HCT116 (cell line): ENCODE measurements around the gene GLCE. TPM values are rescaled to one million over a fixed set of nuclear protein-coding genes. Genes with fewer than 3 reads are reported as not detected.

ENCODE experiments used
- ATAC-seq: fragments of 200-7000 bp; cut with Tn5 transposase; 2 replicates; pipeline ENCODE4 v1.9.1; 2020; ENCODE audit warnings: mild to moderate bottlenecking, moderate library complexity
- BruUV-seq: library from RNA; stranded (reverse); fragments of 400-500 nt; replicated peaks from 2 replicates; lab custom pipeline; 2021; lab: Mats Ljungman, UMichigan
- CTCF ChIA-PET: fragments of 300-600 bp; sonication (Branson Sonifier 250); formaldehyde crosslinking; loops from one replicate; lab custom pipeline; 2021; ENCODE audit warnings: antibody characterized with exemption; lab: Charles Lee
- POLR2A ChIA-PET: fragments of 300-600, 350-600 bp; sonication (Branson Sonifier 250); formaldehyde crosslinking; loops from one replicate; lab custom pipeline; 2021; ENCODE audit warnings: antibody characterized with exemption; lab: Charles Lee
- RAD21 ChIA-PET, 2 experiments: fragments of 300-600 bp; sonication (Branson Sonifier 250); formaldehyde crosslinking; loops; one replicate each; lab custom pipeline; 2023; ENCODE audit warnings: low total read pairs in 2 of 2; ENCODE audit not compliant: uncharacterized antibody in 2 of 2, unreplicated experiment in 2 of 2, low non-redundant PET in 1 of 2; lab: Charles Lee
- DNase-seq: peaks from one replicate; pipeline ENCODE4 v3.0.0-alpha.2; 2010; ENCODE audit warnings: low read depth, low spot score
- H2AFZ ChIP-seq: fragments of 200-600 bp; shearing (Covaris generic), sonication (generic); 2 replicates; pipeline ENCODE4 v1.6.1; 2017; ENCODE audit warnings: low read depth, mixed run types, mixed read lengths, antibody characterized with exemption, low read length; ENCODE audit not compliant: poor library complexity, severe bottlenecking
- H3K27ac ChIP-seq: 2 replicates; pipeline ENCODE4 v1.5.1; 2012; ENCODE audit warnings: low read depth, low read length
- H3K27me3 ChIP-seq: fragments of 200-600 bp; sonication (generic); 2 replicates; pipeline ENCODE4 v1.6.1; 2016; ENCODE audit warnings: mixed run types, low read length, mixed read lengths; ENCODE audit not compliant: insufficient read depth
- H3K36me3 ChIP-seq, 2 experiments: fragments of 200-500 bp in 1 of 2; fragments of 200-600 bp in 1 of 2; sonication (Bioruptor generic) in 1 of 2; sonication (generic) in 1 of 2; 2 replicates each; pipeline versions ENCODE4 v1.5.1 to v1.6.1; 2014 to 2016; ENCODE audit warnings: low read length in 2 of 2, inconsistent platforms in 1 of 2, mixed read lengths in 1 of 2, mixed run types in 1 of 2; ENCODE audit not compliant: insufficient read depth in 2 of 2, control insufficient read depth in 1 of 2
- H3K4me1 ChIP-seq, 2 experiments: fragments of 200-600 bp in 1 of 2; sonication (generic) in 1 of 2; 2 replicates each; pipeline versions ENCODE4 v1.5.1 to v1.6.1; 2012 to 2017; ENCODE audit warnings: low read length in 2 of 2, inconsistent platforms in 1 of 2, mild to moderate bottlenecking in 1 of 2, mixed read lengths in 1 of 2, mixed run types in 1 of 2, moderate library complexity in 1 of 2; ENCODE audit not compliant: insufficient read depth in 2 of 2, control insufficient read depth in 1 of 2
- H3K4me2 ChIP-seq: fragments of 200-600 bp; sonication (generic); 2 replicates; pipeline ENCODE4 v1.6.1; 2017; ENCODE audit warnings: mixed run types, low read length, mixed read lengths
- H3K4me3 ChIP-seq, 2 experiments: fragments of 200-600 bp in 1 of 2; sonication (generic) in 1 of 2; replicated peaks in 1 of 2; 2 replicates each; pipeline ENCODE4 v1.5.1; 2011 to 2016; ENCODE audit warnings: low read length in 2 of 2, control low read depth in 1 of 2, low read depth in 1 of 2, mild to moderate bottlenecking in 1 of 2, mixed read lengths in 1 of 2, mixed run types in 1 of 2
- H3K79me2 ChIP-seq: fragments of 200-600 bp; sonication (generic); 2 replicates; pipeline ENCODE4 v1.6.1; 2017; ENCODE audit warnings: mild to moderate bottlenecking, mixed run types, low read length, moderate library complexity, mixed read lengths; ENCODE audit not compliant: insufficient read depth
- H3K9ac ChIP-seq: fragments of 200-600 bp; sonication (generic); 2 replicates; pipeline ENCODE4 v1.6.1; 2016; ENCODE audit warnings: low read length, mixed read lengths
- H3K9me2 ChIP-seq: fragments of 200-600 bp; sonication (generic), shearing (Covaris generic); 2 replicates; pipeline ENCODE4 v1.6.1; 2017; ENCODE audit warnings: mixed run types, mild to moderate bottlenecking, moderate library complexity; ENCODE audit not compliant: insufficient read depth
- H3K9me3 ChIP-seq, 2 experiments: fragments of 200-500 bp in 1 of 2; fragments of 200-600 bp in 1 of 2; sonication (Bioruptor generic) in 1 of 2; sonication (generic) in 1 of 2; 2 replicates each; pipeline ENCODE4 v1.6.1; 2014 to 2017; ENCODE audit warnings: low read length in 2 of 2, mixed read lengths in 2 of 2, inconsistent platforms in 1 of 2, low read depth in 1 of 2, mild to moderate bottlenecking in 1 of 2, mixed run types in 1 of 2, moderate library complexity in 1 of 2; ENCODE audit not compliant: control insufficient read depth in 1 of 2, insufficient read depth in 1 of 2
- H4K20me1 ChIP-seq: fragments of 200-600 bp; sonication (generic), shearing (Covaris generic); 2 replicates; pipeline ENCODE4 v1.6.1; 2017; ENCODE audit warnings: mixed run types, mild to moderate bottlenecking, moderate library complexity; ENCODE audit not compliant: insufficient read depth
- CEBPB ChIP-seq: IDR thresholded peaks from 2 replicates; pipeline ENCODE4 v1.6.1; 2012; ENCODE audit warnings: low read depth
- JUND ChIP-seq: IDR thresholded peaks from 2 replicates; pipeline ENCODE4 v1.6.1; 2012
- REST ChIP-seq: IDR thresholded peaks from 2 replicates; pipeline ENCODE4 v1.6.1; 2012; ENCODE audit warnings: low read depth
- SIN3A ChIP-seq: IDR thresholded peaks from 2 replicates; pipeline ENCODE4 v1.6.1; 2012; ENCODE audit warnings: low read depth
- SP1 ChIP-seq: IDR thresholded peaks from 2 replicates; pipeline ENCODE4 v1.6.1; 2012; ENCODE audit warnings: low read depth
- TCF7L2 ChIP-seq: IDR thresholded peaks from 2 replicates; pipeline ENCODE4 v1.7.0; 2011; ENCODE audit warnings: borderline replicate concordance, inconsistent platforms; ENCODE audit not compliant: insufficient read depth, insufficient read length; ENCODE audit errors: extremely low read depth
- ZBTB33 ChIP-seq: IDR thresholded peaks from 2 replicates; pipeline ENCODE4 v1.6.1; 2011; ENCODE audit warnings: mild to moderate bottlenecking, low read length, moderate library complexity; ENCODE audit not compliant: insufficient replicate concordance; ENCODE audit errors: extremely low read depth
- intact Hi-C: fragments of 100-400 bp; cut with micrococcal nuclease; formaldehyde crosslinking; loops from 2 replicates; pipeline ENCODE4 v1.10.0; 2022
- total RNA-seq: library from RNA; stranded (reverse); gene quantifications from one replicate; pipeline ENCODE4 v1.2.1, GENCODE V29; 2021; ENCODE audit not compliant: unreplicated experiment

Gene GLCE
- total RNA-seq, 1 experiment from 2014 or later = 22.2 TPM

- ChIA-PET POLR2A (no interaction called here), CTCF (no interaction called here)
- Histone ChIP-seq H3K27me3 (peaks cover 11% of the 10 kb centered on the region; the same call in 1 of the 2 replicates), H3K36me3 (no peaks in the 10 kb centered on the region), H4K20me1 (no peaks in the 10 kb centered on the region), H3K79me2 (no peaks in the 10 kb centered on the region), H3K4me1 (peaks cover 5 to 12% of the 10 kb centered on the region in 2 experiments; a peak in 3 of 4 replicates), H3K4me2 (no peak overlapping the region), H3K27ac (no peak overlapping the region), H3K9ac (no peak overlapping the region), H3K9me3 (no peaks in the 10 kb centered on the region), H3K4me3 (no peak overlapping the region)
- BruUV-seq = no TSS peak
- intact Hi-C loops = no loop called here
- no peak for ATAC-seq
- no peak for TF ChIP-seq TCF7L2
- no peak for TF ChIP-seq SIN3A
- TF ChIP-seq SP1 = no peak
- no peak for TF ChIP-seq JUND
- no peak for TF ChIP-seq REST
- no peak for TF ChIP-seq ZBTB33
- no peak for TF ChIP-seq CEBPB
- TF ChIP-seq, all 23 proteins: peak for 0
- H2AFZ ChIP-seq = no peak overlapping the region
- H3K9me2 ChIP-seq = no peaks in the 10 kb centered on the region
- RAD21 ChIA-PET = no interaction called here
- no peak for DNase-seq
These were observed 43.0 kb upstream of the GLCE start for GRCh38 chr15:69117431-69117871.
